A673 (cell line): ENCODE data around the gene EI24.

Source experiments
- CTCF ChIP-seq: fragments of 300-800, 200-600 bp; sonication (generic); conservative IDR thresholded peaks from 2 replicates; pipeline ENCODE4 v1.5.1; 2017; ENCODE audit warnings: low read depth, mild to moderate bottlenecking, antibody characterized with exemption, low read length, moderate library complexity, mixed read lengths
- EZH2 ChIP-seq: fragments of 200-600 bp; sonication (generic); IDR thresholded peaks from 2 replicates; pipeline ENCODE4 v1.6.1; 2017; ENCODE audit warnings: borderline replicate concordance, low read depth, mild to moderate bottlenecking, mixed read lengths, antibody characterized with exemption, low read length; ENCODE audit not compliant: poor library complexity, severe bottlenecking

- no peak for TF ChIP-seq CTCF
- no peak for TF ChIP-seq EZH2
Measured at GRCh38 chr11:125550780-125551179, 18.5 kb upstream of the EI24 start.
